ENCODE measurements around the gene ANKMY1. TPM values are rescaled to one million over a fixed set of nuclear protein-coding genes. Genes with fewer than 3 reads are reported as not detected.

Gene ANKMY1
- total RNA-seq, 1 experiment from 2014 or later: 7.1 TPM

DNA sequence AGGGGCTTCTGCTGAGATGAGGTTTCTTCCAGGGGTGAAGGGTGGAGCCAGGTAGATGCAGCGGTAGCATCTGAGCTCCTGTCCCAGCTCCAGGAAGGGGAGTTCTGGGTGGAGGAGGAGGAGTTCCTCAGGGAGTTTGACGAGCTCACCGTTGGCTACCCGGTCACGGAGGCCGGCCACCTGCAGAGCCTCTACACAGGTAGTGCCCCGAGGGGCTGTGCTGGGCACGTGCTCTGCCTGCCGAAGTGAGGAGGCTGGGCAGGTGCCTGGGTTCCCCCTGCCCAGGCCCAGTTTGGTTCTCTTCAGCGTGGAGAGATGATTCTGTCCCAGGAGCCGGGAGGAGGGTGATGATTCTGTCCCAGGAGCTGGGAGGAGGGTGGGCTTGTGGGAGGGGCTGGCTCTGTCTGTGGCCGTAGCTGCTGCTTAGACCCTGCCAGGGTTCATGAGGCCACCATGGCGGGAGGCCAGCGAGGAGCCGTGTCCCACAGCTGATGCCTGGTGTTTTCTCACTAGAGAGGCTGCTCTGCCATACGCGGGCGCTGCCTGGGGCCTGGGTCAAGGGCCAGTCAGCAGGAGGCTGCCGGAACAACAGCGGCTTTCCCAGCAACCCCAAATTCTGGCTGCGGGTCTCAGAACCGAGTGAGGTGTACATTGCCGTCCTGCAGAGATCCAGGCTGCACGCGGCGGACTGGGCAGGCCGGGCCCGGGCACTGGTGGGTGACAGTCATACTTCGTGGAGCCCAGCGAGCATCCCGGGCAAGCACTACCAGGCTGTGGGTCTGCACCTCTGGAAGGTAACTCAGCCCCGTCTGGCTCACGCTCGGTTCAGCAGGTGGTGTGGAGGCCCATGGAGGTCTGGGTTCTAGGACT, 37.0 kb upstream of the ANKMY1 start:
- DNase-seq (ENCODE audit: low read depth): no peak

DNA sequence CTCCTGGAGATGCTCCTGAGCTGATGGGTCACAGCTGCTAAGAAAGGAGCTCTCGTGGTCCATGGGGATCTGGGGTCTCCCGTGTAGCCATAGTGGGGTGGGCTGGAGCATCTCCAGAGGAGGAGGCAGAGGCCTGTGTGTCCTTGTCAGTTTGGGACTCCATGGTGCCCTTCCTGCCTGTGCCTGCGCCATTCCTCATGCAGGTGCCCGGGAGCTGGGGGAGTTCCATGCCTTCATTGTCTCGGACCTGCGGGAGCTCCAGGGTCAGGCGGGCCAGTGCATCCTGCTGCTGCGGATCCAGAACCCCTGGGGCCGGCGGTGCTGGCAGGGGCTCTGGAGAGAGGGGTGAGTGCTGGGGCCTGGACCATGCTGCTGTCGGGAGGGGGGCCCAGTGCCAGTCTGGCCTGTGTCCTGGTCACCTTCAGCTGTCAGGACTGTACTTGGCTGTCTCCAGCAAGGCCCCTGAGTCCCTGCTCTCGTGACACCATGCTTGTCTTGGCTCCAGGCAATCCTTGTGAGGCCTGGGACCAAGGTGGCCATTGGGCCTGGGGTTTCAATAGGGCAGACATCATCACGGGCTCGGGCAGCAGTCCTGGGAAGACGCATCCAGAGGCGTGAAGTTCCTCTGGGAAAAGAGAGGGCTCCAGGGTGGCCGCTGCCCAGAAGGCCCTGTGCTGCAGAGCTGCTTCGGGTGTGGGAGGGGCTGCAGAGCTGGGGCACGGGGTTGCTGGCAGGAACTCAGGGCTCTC, 36.1 kb upstream of the ANKMY1 start:
- DNase-seq (ENCODE audit: low read depth): no peak

DNA sequence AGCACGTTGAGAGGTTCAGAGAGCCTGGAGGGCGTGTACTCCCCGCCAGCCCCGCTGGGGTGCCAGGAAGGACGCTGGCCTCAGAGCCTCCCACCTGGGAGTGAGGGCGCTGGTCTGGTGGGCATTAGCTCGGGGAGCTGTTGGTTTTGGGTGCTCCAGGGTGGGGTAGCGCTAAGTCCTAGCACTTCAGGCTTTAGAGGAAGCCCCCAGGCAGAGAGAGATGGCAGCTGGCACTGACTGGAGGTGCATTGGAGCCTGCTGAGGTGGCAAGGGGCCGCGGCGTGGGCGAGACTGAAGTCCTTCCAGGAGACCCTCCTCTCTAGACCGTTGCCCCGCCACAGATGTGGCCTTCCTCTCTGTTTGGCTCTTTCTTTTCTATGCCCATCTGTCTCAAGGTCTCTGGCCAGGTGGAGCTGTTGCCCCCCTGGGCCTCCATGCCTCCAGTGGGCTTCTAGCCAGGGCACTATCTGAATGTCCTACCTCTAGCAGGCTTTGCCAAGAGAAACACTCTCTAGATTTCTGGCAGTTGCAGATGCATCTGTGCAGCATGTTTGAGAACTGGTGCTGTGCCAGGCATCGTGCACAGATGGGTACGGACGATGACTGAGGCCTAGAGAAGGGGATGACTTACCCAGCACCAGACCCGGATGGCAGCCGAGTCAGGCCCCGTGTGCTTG, 35.4 kb upstream of the ANKMY1 start:
- no peak for DNase-seq (ENCODE audit: low read depth)

DNA sequence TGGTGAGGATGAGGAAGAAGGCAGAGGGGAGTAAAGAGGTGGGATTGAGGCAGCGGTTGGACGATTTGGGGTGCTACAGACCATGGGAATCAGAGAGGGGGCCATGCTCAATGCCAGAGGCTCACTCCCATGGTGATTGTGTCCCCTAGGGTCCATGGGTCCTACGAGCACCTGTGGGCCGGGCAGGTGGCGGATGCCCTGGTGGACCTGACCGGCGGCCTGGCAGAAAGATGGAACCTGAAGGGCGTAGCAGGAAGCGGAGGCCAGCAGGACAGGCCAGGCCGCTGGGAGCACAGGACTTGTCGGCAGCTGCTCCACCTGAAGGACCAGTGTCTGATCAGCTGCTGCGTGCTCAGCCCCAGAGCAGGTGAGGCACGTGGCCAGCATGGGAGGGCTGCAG, 34.0 kb upstream of the ANKMY1 start:
- no peak for DNase-seq (ENCODE audit: low read depth)

DNA sequence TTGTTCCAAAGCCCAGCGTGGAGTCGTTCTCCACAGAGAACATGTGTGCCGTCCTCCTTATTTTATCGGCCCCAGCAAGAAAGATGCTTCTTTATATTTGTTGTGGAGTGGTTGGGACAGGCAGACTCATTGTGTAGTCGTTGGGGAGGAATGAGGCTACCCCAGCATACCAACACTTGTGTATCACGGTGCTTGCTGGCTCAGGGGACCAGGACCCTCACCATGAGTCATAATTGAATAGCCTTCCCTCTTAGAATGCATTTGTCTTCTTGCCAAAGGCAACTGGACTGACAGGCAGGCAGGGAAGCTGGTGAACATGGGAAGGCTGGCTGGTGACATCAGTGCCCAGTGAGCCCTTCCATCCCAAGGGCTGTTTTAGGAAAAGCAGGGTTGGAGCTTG, 33.4 kb upstream of the ANKMY1 start:
- DNase-seq (ENCODE audit: low read depth): no peak

DNA sequence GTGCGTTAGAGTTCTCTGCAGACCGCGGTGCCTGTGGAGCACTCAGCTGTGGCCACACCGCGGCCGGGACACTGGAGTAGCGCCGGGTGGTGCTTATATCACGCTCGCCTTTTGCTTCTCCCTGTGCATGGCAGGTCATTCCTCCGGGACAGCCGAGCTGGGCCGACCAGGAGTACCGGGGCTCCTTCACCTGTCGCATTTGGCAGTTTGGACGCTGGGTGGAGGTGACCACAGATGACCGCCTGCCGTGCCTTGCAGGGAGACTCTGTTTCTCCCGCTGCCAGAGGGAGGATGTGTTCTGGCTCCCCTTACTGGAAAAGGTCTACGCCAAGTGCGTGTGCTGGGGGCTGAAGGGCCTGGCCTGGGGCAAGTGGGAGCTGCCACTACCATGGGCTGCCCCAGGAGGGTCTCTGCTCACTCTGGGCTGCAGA, 32.9 kb upstream of the ANKMY1 start:
- DNase-seq (ENCODE audit: low read depth): no peak

DNA sequence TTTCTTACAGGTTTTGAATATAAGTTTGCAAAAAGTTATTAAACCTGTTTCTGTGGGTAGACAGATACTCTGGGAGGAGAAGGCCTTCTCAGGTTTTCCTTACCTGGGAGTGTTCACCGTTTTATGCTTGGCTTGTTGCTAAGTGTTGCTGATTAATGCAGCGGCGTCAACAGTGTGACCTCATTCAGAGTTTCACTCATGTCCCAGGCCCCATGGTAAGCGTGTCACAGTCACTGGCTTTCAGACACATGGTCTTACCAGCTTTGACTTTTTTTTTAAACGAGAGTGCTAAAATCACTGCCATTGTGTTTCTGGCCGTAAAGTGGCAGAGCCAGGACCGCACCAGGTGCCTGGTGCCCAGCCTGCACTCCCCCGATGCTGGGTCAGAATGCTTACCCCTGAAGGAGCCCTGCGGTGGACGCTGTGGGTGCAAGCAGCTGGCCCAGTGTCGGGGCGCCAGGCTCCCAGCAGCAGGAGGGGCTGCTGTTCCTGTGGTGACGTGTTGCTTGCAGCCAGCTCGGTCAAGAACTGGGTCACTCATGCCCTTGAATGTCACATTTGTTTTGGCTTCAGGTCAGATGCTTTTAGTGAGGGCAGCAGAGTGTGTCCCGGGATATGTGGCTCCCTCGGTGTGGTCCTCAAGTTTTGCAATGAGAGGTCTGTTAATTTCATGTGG, 32.2 kb upstream of the ANKMY1 start:
- DNase-seq (ENCODE audit: low read depth): no peak

DNA sequence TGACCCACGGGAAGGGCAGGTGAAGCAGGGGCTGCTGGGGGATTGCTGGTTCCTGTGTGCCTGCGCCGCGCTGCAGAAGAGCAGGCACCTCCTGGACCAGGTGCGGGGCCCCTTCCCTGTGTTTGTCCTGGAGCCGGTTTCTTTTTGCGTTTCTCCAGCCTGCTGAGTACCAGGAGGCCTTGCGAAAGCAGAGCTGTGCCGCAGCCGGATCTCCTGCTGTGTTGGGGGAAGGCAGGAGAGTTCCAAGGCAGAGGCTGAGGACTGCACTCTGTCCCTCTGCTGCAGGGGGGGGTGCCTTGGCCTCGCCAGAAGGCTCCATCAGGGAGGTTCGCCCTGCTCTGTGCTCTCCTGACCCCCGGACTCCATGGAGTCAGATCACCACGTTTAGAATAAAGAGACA, 31.6 kb upstream of the ANKMY1 start:
- no peak for DNase-seq (ENCODE audit: low read depth)

DNA sequence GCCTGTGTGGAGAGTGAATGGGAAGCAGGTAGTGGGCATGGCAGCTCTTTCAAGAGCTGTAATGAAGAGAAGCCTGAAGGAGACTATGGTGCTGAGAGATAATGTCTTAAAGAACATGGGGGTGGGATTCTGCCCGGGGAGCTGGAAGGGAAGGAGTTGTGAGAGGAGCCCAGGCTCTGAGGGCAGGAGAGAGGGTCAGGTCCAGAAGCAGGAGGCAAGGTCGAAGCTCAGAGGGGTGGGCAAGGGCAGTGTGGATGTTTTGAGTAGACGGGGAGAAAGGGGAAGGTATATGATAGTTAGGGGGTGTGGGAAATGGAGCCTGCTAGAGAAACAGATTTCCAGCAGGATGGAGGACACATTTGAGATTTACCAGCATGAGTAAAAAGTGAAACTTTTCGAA, 30.9 kb upstream of the ANKMY1 start:
- DNase-seq (ENCODE audit: low read depth): no peak

DNA sequence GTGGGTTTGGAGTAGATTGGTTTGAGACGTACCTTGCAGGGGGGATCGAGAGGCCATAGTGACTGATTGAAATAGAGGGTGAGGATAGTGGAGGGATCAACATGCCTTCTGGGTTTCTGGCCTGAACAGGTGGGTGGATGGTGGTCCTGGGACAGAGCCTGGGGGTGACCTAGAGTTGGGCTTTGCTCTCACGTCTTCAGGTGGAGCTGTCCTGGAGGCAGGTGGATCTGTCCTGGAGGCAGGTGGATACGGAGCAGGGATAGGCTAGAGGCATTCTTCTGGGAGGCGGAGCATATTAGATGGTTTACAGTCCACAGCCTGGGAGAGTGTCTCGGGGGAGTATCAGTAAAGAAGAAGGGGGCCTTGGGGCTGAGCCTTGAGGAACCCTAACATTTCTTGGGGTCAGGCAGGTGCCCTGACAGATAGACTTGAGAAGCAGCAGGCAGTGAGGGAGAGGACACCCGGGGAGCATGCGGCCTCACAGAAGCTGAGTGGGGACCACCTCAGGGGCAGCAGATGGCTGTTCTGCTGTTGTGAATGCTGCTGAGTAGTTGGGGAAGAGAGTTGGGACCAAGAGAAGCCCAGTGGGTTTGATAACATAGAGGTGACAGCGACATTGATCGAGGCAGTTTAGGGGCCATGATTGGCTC, 30.3 kb upstream of the ANKMY1 start:
- no peak for DNase-seq (ENCODE audit: low read depth)

DNA sequence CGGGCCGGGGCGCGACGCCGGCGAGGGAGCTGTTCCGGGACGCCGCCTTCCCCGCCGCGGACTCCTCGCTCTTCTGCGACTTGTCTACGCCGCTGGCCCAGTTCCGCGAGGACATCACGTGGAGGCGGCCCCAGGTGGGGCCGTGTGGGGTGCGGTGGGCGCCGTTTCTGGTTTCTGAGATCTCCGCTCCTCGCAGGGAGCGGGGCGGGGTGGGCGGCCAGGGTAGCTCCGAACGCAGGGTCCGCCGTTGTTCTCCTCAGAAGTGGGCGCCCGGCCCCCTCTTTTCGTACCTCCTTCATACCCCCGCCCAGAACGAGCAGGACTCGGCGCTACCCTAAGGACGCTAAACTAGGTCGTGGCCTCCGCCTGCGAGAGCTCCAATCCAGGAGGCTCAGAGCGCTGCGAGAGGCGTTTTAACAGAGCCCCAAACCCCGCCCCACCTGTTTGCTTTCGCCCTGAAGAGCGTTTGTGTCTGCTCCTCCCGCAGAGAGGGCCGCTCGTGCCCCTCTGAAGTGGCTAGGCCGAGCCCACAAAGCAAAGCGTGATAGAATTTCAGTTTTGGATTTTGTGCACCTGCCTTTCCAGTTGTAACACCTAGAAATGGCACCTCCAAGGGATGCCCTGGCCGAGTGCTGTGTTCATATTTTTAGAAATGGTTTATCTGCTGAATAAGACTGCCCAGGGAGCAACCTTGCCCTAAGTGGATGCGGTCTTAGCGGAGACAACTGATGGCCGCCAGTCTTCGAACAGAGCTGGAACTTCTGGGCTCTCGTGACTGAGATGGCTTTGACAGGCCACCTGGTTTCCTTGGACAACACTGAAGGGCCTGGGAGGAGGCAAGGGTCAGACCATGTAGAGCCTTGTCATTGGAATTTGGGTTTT, 29.4 kb upstream of the ANKMY1 start:
- DNase-seq (ENCODE audit: low read depth): peak; percentile 30

DNA sequence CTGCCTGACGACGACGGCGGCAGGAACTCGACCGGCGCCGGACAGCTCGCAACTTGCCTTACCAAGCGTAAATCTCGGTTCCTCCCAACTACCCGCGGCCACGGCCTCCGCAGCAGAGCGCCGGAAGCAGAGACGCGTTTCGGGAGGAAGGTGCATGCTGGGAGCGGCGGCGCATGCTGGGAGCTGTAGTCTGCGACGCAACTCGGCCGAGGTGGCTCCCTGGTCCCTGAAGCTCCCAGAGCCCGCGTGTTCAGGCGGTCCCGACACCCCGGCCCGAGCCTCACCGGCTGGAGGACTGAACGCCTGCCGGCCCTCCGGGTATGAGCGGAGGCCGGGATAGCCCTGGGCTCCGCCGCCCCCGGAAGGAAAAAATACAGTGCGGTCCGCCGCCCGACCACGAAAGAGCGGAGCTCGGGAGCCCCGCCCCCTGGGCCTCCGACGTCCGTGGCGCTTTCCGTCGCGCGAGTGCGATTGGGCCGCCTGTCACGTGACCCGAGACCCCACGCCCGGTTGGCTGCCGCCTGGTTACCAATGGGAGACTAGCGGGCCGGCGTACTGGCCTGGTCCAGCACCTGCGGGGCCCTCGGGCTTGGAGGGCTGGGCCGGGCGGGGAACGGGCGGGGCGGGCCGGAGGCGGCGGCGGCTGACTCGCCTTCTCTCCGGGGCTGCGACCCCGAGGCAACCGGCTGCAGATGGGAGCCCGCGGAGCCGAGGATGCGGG, 28.6 kb upstream of the ANKMY1 start, which contains the start of gene CAPN10:
Gene CAPN10 (plus strand): TSS at position 537 of the 721 bp plus-strand sequence. CDS start 178 bp downstream, at position 715.
- peak; percentile 89 for DNase-seq (ENCODE audit: low read depth)

DNA sequence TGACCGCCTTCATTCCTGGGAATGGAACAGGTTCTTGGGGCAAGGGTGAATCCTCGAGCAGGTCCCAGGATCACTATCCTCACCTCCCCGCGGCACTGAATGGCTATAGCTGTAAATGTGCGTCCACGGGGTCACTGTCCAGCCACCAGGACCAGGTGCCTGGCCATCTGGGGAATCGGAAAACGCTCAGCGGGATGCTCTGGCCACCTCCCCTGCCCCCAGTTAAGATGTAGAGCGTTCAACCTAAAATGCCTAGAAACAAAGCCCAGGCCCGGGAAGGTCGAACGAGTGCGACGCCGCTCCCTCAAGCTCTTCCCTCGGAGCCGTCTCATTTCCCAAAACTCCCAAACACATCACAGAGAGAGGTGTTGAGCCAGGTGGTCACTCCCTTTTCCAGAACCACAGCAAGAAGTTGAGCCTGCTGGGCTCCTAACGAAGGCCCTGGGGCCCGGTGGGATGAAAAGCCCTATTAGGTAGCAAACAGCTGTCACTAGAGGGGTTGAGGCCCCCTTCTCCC, 28.0 kb upstream of the ANKMY1 start:
- no peak for DNase-seq (ENCODE audit: low read depth)

DNA sequence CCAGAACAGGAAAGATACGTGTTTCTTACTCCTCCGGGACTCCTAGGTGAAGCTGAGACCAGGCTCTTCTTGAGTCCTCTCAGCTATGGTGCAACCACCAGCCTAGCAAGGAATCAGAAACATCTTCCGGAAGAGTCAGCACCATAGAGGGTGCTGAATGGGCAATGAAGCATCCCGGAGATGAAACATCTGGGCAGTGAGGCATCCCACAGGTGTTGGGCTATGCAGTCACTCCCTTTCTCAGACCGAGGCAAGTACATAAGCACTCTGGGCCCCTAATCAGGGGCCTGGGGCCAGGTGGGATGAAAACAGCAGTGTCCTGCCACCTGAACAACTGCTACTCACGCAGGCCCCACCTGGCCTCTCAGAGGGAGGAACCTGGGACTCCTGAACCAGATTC, 27.3 kb upstream of the ANKMY1 start:
- DNase-seq (ENCODE audit: low read depth): no peak

DNA sequence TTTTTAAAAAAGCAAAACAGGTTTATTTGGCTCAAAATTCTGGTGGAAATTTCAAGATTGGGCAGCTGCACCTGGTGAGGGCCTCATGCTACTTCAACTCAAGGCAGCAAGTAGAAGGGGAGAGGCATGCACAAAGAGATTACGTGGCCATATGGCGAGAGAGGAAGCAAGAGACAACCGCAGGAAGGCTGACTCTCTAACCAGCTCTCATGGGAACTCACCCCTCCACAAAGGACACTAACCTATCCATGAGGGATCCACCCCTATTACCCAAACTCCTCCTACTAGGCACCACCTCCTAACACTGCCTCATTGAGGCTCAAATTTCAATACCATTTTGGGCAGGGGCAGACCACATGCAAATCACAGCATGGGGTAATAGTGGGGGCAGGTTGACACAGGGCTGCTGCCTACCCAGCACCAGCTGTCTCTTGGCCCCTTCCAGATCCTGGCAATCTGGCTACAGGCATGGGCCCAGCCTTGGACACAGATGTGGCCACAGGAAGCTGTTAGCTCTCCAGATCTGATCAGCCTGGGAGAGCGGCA, 26.8 kb upstream of the ANKMY1 start:
- DNase-seq (ENCODE audit: low read depth): no peak

DNA sequence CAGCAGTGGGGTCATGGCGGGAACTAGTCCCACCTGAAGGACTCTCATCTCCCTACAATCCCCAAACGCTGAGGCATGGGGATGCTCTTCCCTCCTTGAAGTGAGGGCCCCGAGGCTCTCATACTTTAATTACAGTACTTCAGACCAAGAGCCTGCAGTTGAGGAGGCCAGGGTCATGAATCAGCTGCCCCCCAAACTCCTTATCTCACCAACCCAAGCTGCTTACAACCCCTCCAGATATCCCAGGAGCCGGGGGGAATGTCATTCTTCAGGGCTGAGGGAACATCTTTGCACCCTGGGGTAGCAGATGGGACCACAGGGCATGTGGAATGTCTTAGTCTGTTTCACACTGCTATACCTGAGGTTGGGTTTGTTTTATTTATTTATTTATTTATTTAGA, 26.0 kb upstream of the ANKMY1 start:
- DNase-seq (ENCODE audit: low read depth): no peak

DNA sequence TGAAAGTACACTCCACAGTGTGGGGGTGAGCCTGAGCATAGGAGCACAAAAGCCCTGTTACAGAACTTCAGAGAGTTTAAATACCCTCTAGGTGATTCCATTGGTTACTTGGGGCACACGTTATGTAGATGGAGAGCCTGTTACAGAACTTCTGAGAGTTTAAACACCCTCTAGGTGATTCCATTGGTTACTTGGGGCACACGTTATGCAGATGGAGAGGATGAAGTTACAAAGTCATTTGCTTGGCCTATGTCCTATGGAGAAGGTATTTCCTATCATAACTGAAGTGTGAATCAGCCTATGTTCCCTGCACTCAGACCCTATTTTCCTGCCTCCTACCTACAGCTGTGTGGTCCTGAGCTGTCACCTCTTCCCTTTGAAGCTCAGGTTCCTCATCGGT, 25.0 kb upstream of the ANKMY1 start:
- peak; percentile 20 for DNase-seq (ENCODE audit: low read depth)

DNA sequence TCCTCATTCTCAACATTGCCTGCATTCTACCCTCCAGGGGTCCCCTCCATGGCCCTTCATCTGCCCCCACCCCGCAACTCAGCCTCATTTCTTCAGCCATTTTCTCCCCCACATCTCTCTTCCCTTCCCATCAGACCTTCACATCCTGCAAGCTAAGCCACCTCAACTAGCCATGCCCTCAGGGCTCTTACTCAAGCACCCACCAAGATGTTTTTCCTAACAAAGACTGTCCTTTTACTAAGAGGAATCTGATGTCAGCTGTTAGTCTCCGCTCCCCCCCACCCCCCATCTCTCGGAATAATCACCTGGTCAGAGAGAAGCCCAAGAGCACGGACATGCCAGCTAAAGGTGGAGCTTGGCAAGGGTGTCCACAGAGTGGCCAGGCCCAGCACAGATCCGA, 24.0 kb upstream of the ANKMY1 start:
- DNase-seq (ENCODE audit: low read depth): peak; percentile 66
